VCaP (cell line): ENCODE measurements around the gene KCNMB1.

Experiments used
- H3K27ac ChIP-seq: fragments of 450-650 bp; 2 replicates; pipeline ENCODE4 v1.5.1; 2017
- CTCF ChIP-seq: fragments of 450-650 bp; conservative IDR thresholded peaks from 2 replicates; pipeline ENCODE4 v1.5.1; 2017; ENCODE audit warnings: mild to moderate bottlenecking, moderate library complexity

KCNMB1 gene

GRCh38 chr5:170357955-170358444, 31.2 kb downstream of the KCNMB1 start:
- TF ChIP-seq CTCF: no peak

DNA sequence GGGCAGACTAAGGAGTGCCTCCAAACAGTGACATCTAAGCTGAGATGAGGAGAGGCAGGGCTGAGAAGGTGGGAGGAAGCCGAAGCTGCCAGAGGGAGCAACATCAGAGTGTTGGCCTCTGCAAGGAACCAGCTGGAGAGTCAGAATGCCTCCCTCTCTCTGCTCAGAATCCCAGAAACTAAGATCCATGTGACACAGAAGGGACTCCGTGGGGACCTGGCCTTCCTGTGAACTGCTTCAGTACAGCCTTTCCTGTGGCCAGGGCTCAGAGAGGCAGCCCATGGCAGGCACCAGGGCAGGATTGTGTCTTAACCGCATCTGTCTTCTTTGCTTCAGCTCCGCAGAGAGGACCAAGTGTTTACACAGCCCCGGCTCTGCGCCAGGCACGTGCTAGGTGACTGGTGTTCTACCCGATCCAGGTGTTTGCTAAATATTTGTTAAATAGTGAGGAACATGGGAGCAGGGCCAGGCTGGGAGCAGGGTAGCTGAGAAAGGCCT, 33.5 kb downstream of the KCNMB1 start:
- no peak for TF ChIP-seq CTCF
- H3K27ac ChIP-seq: peak overlapping the region; percentile 91

More at GRCh38 chr5:170357955-170358444, 31.2 kb downstream of the KCNMB1 start:
- peak overlapping the region; percentile 91; the same call in 1 of the 2 replicates for H3K27ac ChIP-seq

GRCh38 chr5:170353961-170354360, 35.2 kb downstream of the KCNMB1 start:
- TF ChIP-seq CTCF: no peak
- H3K27ac ChIP-seq: peak overlapping the region; percentile 91; the same call in 1 of the 2 replicates

- no peak for TF ChIP-seq CTCF
- H3K27ac ChIP-seq: peak overlapping the region; percentile 13; the same call in 1 of the 2 replicates
These were observed 36.0 kb downstream of the KCNMB1 start for GRCh38 chr5:170353011-170353761.

- H3K27ac ChIP-seq: no peak overlapping the region
- peak; percentile 32 for TF ChIP-seq CTCF
These were observed 41.0 kb downstream of the KCNMB1 start for GRCh38 chr5:170348137-170348633.

DNA sequence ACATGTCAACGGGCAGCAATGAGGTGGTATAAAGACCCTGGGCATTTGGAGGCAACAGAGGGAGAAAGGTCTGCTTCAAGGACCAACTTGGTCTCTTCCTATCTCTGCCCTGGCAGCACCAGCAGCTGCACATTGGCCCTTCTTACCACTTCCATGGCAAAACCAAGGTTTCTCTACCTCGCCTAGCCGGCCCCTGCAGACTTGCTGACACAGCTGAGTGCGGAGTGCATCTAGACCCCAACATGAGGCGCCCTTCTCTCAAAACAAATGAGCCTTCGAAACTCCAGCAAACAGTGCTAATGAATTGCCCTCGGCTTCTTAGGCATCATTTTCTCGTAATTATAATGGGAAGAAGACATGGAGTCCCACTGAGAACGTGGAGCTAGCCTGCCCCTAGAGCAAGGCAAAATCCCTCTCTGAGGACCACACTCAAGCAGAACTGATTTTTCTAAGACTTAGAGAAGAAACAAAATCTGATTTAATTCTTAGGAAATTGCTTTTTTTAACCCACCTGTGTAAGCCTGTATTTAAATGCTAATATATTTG, 42.1 kb downstream of the KCNMB1 start:
- no peak overlapping the region for H3K27ac ChIP-seq
- no peak for TF ChIP-seq CTCF

DNA sequence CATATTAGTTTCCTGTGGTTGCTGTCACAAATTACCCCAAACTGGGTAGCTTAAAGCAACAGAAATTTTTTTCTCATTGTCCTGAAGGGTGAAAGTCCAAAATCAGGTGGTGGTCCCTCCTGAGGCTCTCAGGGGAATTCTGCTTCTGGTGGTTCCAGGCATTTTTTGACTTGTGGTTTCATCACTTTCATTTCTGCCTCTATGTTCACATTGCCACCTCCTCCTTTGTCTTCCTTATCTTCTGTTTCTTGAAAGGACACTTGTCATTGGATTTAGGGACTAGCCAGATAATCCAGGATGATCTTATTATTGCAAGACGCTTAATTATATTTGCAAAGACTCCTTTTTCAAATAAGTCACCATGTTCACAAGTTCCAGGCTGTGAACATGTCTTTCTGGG, 43.2 kb downstream of the KCNMB1 start:
- TF ChIP-seq CTCF: no peak
- H3K27ac ChIP-seq: no peak overlapping the region
